Activated gamma-delta T cell treated with anti-CD3 and anti-CD28 coated beads, Interleukin-2, amount 50 U/mL, for 16 hours (primary cell): ENCODE results near the gene KRT14.
A peak's percentile ranks its signal among the peaks of the same experiment; 100 is the strongest.
"Not testable (repeated sequence)": the region's sequence is repeated elsewhere in the genome, so short reads cannot be mapped to it uniquely, and the experiment has no call there.

Experiments used
- DNase-seq: peaks from one replicate; pipeline ENCODE4 v3.0.0-alpha.2; 2020; ENCODE audit warnings: low read depth

KRT14 gene

DNA sequence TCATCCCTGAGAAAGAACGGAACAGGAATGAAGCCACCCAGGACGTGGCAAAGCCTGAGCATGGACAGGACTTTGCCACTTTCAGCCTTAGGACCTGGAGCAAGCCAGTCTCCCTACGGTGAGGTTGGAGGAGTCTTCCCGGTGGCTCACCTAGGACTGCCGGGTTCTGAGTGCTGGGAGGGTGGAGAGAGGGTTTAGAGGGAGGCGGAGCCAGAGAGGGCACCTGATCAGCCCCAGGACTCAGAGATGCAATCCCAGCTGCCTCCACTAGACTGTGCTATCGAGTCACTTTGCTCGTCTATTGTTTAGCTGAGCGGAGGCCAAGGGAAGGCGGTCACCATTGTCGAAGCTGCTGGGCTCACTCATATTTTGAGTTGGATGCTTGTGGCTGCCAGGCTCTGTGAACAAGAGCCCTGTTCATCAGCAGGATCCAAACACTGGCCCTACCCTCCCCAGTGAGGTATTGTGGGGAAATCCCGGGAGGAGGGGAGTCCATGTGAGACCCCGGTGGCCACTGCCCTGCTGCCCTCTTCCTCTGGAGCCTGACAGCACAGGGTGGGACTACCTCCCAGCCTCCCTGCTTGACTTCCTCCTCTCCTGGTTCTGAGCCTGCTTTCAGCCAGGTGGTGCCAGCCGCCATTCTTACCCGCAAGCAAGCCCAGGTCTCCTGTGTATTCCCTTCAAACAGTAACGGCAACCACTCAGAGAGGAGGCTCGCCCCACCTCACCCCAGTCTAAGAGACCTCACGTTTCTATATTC is 7.0 kb downstream of the KRT14 start:
- peak; percentile 11 for DNase-seq

DNA sequence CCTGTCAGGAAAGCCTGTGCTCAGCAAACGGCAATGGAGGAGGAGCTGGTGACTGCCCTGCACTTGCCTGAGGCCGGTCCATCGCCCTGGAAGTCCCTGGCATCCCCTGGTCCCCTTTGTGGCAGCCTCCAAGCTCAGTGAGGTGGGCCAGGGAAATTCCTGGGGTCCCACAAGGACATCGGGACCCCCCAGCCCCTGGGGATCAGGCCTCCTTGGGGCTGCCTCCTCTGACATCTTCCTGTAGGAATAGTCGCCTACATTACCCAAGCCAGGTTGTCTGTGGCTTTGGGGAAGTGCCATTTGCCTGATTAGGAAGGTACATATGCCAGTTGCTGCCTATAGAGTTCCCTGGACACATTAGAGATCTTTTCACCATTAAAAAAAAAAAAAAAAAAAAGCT is 7.7 kb downstream of the KRT14 start:
- DNase-seq = no peak

DNA sequence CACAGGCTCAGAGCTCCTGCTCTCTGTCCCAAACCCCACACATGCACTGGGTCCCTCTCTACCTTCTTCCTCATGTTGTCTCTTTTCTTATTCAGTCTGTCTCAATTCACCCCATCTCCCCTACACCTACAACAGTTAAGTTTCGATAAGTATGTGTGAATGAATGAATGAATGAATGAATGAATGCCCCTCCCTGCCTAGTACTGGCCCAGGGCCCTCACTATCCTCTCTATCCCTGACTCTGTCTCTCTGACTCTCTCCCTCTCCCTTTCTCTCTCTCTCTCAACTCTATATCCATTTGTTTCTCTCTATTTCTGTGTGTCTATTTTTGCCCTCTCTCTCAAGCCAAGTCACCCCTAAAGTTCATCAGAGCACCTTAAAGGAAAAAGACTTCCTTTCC is 8.2 kb downstream of the KRT14 start:
- no peak for DNase-seq

DNA sequence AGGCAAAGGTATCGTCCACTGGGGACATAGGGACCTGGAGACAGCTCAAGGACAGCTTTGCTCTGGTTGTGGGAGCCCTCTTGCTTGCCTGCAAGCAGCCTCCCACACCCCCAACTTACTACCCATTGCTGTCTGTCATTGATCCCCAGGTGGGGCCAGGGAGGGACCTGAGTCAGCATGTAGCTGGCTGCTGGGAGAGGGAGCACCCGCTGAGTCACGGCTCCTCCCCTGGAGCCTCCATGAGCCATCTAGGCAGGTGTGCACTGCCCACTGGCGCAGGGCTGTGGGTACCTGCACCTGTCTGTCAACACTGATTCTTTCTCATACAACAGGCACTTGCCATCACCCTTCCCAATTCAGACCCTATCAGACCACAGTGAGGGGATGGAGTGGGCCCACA is 10.0 kb downstream of the KRT14 start:
- DNase-seq = not testable (repeated sequence)

DNA sequence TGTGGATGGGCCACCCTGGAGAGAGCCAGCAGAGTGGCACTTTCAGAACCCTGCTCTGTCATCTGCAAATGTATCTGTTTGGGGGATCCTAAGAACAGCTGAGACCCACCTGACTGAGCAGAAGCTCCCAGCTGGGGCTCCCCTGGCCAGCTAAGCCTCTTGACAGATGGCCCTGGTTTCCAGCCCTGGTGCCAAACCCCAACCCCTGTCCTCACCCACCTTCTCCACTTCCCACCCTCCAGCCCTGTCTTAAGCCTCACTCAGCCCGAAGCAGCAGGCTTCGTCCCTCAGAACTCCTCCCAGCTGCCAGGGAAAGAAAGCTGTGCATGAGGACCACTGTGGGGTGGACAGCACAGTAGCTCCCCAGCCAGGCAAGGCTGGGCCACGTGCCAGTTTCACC is 11.4 kb downstream of the KRT14 start:
- no peak for DNase-seq

DNA sequence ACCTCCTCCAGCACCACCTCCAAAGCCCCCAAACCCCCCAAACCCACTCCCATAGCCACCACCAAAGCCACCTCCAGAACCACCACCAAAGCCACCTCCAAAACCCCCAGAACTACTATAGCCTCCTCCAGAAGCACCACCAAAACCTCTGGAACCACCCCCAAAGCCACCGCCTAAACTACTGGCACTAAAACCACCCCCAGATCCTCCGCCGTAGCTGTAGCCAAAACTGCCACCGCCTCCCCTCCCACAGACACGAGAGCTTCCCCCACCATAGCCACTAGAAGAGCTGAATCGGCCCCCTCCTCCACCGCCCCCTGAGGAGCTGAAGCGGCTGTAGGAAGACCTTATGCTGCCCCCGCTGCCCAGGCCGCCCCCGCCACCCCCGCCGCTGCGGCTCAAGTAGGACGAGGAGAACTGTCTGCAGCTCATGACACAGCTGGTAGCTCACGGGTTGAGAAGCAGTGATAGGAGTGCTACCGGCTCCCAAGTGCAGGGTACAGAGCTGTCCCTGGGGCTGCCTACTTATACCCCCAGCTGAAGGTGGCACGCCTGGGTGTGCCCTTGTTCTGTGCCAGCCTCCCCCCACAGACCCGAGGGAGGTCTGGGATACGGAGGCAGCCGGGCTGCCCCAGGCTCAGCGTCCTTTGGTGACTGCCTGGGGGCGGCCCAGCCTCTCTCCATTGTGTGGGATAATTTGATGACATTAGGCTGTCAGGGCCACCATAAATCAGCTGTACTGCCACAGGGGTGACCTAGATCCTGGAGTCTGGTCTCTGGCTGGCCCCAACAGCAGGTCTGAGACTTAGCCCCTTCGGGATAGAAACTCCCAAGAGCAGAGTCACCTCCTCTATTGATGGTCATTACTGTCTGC is 14.9 kb downstream of the KRT14 start, which contains the start of gene KRT9:
TSS of gene KRT9 (minus strand) at position 499 of the 874 bp plus-strand sequence. CDS start at position 432, 67 bp downstream.
- no peak for DNase-seq

DNA sequence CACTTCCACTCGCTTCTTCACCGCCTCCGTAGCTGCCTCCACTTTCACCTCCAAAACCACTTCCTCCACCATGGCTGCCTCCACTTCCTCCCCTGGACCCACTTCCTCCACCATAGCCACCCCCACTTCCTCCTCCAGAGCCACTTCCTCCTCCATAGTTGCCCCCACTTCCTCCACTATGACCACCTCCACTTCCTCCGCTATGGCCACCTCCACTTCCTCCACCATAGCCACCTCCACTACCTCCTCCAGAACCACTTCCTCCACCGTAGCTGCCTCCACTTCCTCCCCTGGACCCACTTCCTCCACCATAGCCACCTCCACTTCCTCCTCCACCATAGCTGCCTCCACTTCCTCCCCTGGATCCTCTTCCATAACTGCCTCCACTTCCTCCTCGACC is 19.4 kb downstream of the KRT14 start:
- no peak for DNase-seq

DNA sequence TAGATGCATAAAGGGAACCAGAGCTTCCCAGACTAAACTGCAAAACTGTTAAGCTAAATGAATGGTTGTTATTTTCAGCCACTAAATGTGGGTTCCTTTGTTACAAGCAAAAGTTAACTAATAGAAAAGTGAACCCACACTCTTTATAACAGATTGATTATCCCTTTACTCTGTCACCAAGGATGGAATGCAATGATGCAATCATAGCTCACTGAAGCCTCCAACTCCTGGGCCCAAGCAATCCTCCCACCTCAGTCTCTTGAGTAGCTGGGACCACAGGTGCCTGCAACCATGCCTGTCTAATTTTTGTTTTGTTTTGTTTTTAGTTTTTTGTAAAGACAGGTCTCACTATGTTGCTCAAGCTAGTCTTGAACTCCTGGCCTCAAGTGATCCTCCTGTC is 21.4 kb downstream of the KRT14 start:
- DNase-seq = no peak

DNA sequence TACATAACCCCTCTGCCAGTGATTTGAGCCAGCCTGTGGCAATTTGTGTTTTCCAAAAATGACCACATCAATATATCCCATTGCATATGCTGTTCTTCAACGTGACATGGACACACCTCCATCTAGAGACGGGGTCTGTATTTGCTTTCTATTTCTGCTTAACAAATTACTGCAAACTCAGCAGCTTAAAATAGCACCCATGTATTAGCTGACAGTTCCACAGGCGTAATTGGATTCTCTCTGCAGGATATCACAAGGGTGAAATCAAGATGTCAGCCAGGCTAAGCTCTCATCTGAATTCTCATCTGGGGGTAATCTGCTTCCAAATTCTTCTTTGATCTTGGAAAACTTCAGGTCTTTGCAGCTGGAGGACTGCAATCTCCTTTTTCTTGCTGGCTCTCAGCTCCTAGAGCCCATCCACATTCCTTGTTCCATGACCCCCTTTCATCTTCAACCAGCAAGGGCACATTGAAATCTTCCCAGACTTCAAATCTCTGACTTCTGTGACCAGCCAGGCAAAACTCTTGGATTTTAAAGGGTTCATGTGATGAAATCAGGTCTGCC is 23.0 kb downstream of the KRT14 start:
- no peak for DNase-seq

DNA sequence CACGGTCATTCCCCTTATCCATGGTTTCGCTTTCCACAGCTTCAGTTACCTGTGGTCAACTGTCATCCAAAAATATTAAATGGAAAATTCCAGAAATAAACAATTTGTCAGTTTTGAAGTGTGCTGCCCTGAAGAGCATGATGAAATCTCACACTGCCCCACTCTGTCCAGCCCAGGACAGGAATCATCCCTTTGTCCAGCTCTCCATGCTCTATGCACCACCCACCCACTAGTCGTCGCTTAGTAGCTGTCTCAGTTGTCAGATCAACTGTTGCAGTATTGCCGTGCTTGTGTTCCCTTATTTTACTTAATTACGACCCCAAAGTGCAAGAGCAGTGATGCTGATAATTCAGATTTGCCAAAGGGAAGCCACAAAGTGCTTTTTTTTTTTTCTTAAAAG is 25.1 kb downstream of the KRT14 start:
- DNase-seq = no peak

DNA sequence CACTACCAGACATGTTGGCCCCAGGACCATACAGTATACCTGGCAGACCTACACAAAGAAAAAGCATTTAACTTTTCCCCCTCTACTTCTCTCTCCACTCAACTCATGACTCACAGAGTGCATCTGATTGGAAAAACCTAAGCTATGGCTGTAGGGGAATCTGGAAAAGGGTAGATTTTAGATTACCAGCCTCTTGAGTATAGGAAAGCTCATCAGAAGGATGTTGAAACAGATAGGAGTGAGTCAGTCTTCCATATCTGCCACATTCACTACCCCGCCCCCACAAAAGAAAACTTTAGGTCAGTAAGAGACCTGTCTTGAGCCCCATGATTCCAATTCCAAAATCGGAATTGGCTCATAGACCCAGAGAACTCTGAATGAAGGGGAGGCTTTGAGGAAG is 27.1 kb downstream of the KRT14 start:
- DNase-seq = no peak

DNA sequence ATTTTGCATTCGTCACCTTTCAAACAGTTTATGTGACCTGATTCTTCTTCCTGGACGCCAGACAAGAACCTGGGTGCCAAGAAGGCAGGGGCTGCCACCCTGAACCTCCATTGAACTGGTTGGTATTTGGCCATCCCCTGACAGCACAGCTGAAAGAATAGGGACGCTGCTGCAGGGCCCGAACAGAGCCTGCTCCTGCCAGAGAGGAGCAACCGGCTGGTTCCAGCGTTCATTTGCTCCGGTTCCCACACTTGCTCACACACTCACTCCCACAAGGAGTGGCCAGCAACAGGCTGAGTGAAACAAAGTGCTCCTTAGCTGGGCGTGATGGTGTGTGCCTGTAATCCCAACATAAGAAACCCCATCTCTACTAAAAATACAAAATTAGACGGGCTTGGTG is 29.8 kb downstream of the KRT14 start:
- DNase-seq = no peak

DNA sequence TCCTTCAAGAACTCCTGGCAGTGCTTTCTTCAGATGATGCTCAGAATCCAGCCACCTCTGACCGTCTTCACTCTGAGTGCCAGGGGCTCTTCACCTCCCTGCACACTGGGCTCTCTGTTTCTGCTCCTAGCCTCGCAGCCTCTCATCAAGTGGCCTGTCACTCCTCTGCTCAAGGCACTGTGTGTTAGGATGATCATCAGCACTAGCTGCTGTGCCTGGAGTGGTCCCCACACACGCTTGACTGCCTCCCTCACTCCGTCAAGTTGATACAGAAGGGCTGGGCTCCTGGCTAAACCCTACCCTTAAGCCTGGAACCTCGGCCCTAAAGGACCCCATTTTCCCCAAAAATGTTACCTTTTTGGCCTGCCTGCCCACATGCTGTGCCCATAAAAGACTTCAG is 30.4 kb downstream of the KRT14 start:
- no peak for DNase-seq

DNA sequence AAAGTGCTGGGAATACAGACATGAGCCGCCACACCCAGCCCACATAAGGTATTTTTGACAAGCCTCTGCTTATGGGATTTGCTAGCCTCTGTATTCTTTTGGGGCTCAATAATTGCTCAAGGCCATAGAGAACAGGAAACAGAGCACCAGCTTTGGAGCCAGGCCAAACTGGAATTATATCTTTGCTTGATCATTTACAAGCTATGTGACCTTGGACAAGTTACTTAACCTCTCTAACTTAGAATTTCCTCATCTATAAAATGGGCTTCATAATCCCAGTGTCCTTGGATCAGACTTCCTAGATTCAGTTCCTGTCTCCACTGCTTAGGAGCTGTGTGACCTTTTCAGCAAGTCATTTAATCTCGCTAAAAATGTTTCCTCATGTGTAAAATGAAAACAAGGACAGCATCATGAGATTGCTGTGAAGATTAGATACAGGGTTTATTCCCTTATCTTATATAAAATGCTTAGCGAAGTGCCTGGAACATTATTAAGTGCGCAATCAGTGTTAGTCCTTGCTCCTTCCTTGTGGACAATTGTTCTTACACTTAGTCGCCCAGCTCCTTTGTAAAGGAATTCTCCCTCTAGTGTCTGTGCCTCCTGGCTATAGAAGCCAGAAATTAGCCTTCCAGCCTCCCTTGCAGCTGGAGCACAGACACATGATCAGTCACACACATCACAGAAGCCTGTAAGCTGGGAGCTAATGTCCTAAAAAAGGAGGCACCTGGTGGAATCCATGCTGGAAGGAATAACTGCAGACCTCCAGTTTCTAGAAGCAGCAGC is 31.4 kb downstream of the KRT14 start:
- no peak for DNase-seq

DNA sequence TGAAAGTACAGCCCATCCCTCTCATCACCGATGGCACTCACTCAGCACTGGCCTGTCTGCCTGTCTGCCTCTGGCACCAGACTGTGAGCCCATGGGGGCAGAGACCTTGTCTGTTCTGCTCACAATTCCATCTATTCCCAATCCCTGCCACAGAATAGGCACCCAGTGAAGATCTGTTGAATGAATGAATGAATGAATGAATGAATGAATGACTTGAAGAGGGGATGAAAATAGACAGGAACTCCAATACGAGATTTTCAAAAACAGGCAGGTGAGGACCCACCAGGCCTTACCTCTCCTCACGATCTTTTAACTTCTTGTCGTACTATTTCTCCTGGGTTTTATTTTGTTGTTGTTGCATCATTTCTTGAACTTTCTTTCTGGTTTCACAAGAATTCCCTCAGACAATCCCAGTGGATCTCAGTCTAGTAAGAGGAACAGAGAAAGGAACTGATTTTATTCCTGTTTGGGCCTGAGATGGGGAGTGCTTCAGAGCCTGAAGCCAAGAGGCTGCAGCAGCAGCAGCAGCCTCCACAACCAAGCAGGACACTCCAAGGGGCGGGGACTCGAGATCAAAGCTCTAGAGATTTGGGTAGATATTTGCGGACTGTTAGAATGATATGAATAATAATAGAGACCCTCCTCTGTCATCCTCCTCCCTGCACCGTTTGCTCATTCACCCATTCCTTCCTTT is 32.6 kb downstream of the KRT14 start:
- DNase-seq = no peak

DNA sequence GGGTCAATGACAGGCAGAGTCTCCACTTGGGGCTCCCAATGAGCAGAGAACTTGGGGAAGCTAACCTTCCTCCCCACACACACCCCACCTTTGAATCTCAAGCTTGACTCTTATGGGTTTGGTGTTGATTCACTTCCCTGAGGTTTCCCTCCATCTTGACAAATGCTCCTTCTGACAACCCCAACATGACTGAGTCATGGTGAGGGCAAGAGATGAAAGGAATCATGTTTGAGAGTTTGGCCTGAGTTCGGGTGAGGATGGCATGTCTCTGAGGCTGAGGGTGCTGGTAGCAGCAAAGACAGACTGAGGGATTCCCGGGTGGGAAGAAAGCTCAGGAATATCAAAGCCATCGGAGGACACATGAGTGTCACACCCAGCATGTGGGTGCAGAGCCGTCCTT is 33.5 kb downstream of the KRT14 start:
- DNase-seq = no peak

DNA sequence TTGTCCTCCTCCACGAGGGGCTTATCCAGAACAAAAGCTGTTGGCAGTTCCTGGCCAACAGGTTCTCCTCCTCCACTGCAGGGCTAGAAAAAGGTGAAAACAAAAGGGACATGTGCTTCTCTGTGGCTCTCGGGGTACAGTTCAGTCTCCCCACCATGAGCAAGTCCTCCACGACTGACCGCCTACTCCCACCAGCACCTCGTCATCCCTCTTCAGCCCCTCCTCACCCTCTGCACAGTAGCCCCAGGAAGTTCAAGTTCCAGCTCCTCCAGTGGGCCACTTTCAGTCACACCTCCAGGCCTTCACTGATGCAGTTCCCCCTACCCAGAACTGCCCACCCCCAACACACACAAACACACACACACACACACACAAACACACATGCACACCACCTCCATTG is 34.2 kb downstream of the KRT14 start:
- DNase-seq = no peak

DNA sequence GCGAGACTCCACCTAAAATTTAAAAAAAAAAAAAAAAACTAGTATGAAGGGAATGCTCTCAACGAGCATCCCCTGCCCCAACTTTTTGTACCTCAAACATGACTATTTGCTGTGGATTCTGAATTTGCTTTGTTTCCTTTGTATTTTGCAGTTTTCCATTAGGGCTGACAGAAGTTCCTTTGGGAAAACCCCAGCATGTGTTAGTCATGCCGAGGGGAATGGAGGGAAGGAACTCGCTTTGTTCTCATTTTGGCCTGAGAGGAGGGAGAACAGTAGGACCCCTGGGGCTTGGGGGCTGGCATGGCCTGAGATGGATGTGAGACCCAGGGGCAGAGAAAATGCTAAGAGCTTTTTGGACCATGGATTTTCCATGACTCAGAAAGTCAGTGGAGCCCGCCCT is 35.3 kb downstream of the KRT14 start:
- no peak for DNase-seq

DNA sequence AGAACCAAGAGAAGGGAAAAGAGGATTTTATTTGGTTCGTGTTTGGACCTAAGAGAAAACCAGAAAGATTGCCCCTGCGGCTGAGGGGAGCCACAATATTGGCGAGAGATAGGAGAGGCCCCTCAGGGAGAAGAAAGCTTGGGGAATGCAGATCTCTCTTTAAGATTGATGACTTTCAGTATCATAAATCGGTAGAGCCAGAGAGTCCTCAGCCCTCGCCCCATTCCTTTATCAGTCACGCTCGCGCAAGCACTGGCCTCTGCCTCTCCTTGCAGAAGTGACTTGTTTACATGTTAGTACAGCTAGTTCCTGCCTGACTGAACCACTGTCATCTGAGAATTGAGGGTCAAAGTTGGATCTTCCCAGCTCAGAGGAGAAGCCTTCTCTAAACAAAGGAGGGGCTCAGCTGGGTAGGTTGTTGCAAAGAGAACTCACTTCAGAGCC is 37.1 kb downstream of the KRT14 start:
- no peak for DNase-seq

DNA sequence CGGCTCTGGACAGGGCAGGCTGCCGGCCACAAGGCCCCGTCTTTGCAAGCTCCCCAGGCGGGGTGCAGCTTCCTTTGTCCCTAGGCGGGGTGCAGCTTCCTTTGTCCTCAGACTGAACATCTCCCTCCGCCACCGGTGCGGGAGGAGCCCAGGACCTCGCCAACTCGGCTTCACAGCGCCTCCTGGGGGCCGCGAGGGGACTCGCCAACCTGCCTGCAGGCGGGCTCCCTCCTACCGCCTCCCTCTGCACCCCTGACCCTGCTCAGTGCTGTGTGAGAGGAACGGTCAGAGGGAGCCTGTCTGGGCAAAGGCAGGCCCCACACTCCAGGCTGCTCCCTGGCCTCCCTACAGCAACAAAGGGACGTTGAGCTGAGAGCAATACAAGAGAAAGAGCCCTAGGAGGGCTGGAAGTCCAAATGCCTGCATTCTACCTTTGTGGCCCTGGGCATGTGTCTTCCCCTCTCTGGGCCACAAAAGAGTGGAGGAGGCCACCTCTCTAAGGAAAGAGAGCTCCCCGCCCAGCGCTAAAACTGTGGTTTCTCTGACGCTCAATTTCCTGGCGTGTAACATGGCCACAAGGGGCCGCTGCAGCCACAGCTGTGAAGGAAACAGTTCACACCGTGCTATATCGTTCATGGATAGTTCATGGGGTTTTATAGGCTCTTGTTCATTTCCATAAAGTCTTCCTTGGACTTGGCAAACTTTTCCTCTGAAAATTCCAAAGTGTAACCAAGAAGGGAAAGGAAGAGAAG is 37.7 kb downstream of the KRT14 start:
- peak; percentile 68 for DNase-seq
